ENCODE measurements around the gene MSL3B.
A peak's percentile ranks its signal among the peaks of the same experiment; 100 is the strongest.

Gene MSL3B

DNA sequence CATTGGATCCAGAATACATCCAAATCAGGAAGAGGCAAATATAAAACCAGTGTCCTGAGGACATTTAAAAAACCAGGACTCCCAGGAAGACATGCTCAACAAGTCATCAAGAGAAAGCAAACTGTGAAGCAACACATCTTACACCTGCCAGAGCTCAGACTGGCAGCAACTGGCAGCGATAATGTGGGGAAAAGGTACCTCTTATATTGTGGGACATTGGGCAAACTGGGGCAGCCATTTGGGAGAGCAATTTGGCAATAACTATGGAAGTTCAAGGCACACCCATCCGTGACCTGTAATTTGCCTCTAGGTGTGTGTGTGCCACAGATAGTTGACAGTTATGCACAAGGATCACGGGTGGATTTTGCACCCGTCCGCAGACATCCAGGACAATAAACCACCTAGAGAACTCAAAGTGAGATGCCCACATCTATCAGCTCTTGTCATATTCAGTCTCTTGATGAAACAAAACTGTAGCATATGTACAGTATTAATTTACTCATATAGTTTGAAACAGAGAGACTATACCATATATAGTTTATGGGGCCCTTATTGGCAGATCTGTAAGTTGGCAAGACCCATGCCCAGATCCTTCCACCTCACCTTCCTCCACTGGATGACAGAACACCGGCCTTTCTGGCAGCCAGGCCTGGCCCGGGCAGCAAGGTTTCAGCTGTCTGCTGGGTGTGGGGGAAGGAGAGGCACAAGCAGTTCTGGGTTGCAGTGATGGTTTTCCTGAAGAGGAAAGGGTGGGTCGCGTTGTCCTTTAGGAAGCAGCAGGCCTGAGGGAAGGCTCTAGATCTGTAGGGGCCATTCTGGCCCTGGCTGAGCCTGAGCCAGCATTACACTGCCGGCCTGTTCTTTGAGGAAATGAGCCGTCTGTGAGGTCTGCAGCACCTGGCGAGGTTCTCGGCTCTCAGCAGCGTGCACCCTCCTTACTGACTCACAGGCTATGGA is 32.7 kb downstream of the MSL3B start:
- no peaks in the 10 kb centered on the region for H3K9me3 Mint-ChIP-seq
- peaks cover 3 to 4% of the 10 kb centered on the region in 2 donors for H3K36me3 Mint-ChIP-seq
- no peak overlapping the region for H3K4me3 Mint-ChIP-seq
- H3K4me1 Mint-ChIP-seq: peaks cover 0 to 7% of the 10 kb centered on the region in 2 donors
- H3K27me3 Mint-ChIP-seq: no peaks in the 10 kb centered on the region
- DNase-seq (no peak), ATAC-seq (replicated peaks) (no peak)
- H3K27ac Mint-ChIP-seq: peak overlapping the region; percentile 65

DNA sequence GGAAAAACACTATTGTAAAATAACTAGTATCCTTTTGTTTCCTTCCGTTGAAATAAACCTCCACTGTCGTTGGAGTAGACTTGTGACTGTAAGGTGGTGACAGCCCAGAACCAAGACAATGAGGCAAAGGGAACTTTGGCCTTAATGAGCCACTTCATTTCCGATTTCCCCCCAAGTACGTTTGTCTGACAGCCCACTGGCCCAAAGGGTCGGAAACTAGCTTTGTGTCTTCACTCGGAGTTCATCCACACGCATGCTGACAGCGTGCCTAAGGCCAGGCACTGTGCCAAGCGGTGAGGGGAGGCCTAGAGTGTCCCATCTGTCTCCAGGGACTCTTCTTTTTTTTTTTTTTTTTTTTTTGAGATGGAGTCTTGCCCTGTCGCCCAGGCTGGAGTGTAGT is 34.8 kb downstream of the MSL3B start:
- no peaks in the 10 kb centered on the region for H3K9me3 Mint-ChIP-seq
- peaks cover 0 to 7% of the 10 kb centered on the region in 2 donors for H3K4me1 Mint-ChIP-seq
- ATAC-seq (replicated peaks): no peak
- peaks cover 2 to 4% of the 10 kb centered on the region in 2 donors for H3K36me3 Mint-ChIP-seq
- H3K4me3 Mint-ChIP-seq: no peak overlapping the region
- DNase-seq: no peak
- no peaks in the 10 kb centered on the region for H3K27me3 Mint-ChIP-seq
- H3K27ac Mint-ChIP-seq: no peak overlapping the region

- peak in 1 of 2 donors; percentile 36 for ATAC-seq (replicated peaks)
- peaks cover 0 to 7% of the 10 kb centered on the region in 2 donors for H3K4me1 Mint-ChIP-seq
- H3K9me3 Mint-ChIP-seq: no peaks in the 10 kb centered on the region
- H3K4me3 Mint-ChIP-seq: no peak overlapping the region
- H3K27ac Mint-ChIP-seq: peak overlapping the region; percentile 7
- peaks cover 0 to 4% of the 10 kb centered on the region in 2 donors for H3K36me3 Mint-ChIP-seq
- H3K27me3 Mint-ChIP-seq: no peaks in the 10 kb centered on the region
- DNase-seq: no peak
These were observed 35.3 kb downstream of the MSL3B start for GRCh38 chr2:233832869-233833311.

- Mint-ChIP-seq H3K4me1 (peaks cover 0 to 7% of the 10 kb centered on the region in 2 donors), H3K27me3 (no peaks in the 10 kb centered on the region), H3K9me3 (no peaks in the 10 kb centered on the region), H3K36me3 (peaks cover 0 to 4% of the 10 kb centered on the region in 2 donors), H3K4me3 (no peak overlapping the region), H3K27ac (no peak overlapping the region)
- ATAC-seq (replicated peaks) (no peak), DNase-seq (no peak)
These were observed 35.8 kb downstream of the MSL3B start for GRCh38 chr2:233832414-233832813.

DNA sequence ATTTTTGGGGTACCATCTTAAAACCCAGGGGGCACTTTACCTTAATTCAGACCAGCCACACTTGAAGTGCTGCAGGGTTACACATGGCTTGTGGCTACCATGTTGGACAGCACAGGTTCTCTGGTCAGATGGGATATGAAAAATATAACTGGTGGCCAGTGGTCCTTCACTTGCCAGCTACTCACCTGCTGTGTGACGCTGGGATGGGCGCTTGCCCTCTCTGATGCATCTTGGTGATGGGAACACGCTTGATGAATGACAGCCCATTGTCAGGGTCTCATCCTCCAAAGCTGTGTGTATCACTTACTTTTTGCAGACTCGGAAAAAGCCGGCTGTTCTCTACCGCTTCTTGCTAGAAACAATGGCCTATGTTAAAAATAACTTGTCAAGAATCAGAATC is 36.3 kb downstream of the MSL3B start:
- no peak for DNase-seq
- H3K36me3 Mint-ChIP-seq: peaks cover 0 to 4% of the 10 kb centered on the region in 2 donors
- no peaks in the 10 kb centered on the region for H3K9me3 Mint-ChIP-seq
- no peaks in the 10 kb centered on the region for H3K27me3 Mint-ChIP-seq
- H3K27ac Mint-ChIP-seq: no peak overlapping the region
- ATAC-seq (replicated peaks): no peak
- H3K4me3 Mint-ChIP-seq: no peak overlapping the region
- peaks cover 0 to 7% of the 10 kb centered on the region in 2 donors for H3K4me1 Mint-ChIP-seq

GRCh38 chr2:233831011-233831721 is 37.0 kb downstream of the MSL3B start:
- Mint-ChIP-seq H3K36me3 (peaks cover 0 to 2% of the 10 kb centered on the region in 2 donors), H3K4me3 (no peak overlapping the region), H3K9me3 (peaks cover 0 to under 1% of the 10 kb centered on the region in 2 donors), H3K27ac (peak overlapping the region; percentile 56), H3K27me3 (no peaks in the 10 kb centered on the region), H3K4me1 (peaks cover 0 to 7% of the 10 kb centered on the region in 2 donors)
- DNase-seq (no peak), ATAC-seq (replicated peaks) (peak; percentile 48 to 51)

GRCh38 chr2:233830111-233830802 is 37.9 kb downstream of the MSL3B start:
- peaks cover 0 to 7% of the 10 kb centered on the region in 2 donors for H3K4me1 Mint-ChIP-seq
- H3K9me3 Mint-ChIP-seq: peaks cover 0 to 2% of the 10 kb centered on the region in 2 donors
- H3K27me3 Mint-ChIP-seq: no peaks in the 10 kb centered on the region
- no peaks in the 10 kb centered on the region for H3K36me3 Mint-ChIP-seq
- H3K4me3 Mint-ChIP-seq: no peak overlapping the region
- H3K27ac Mint-ChIP-seq: no peak overlapping the region
- DNase-seq (no peak), ATAC-seq (replicated peaks) (no peak)

- Mint-ChIP-seq H3K36me3 (no peaks in the 10 kb centered on the region), H3K9me3 (peaks cover 0 to 2% of the 10 kb centered on the region in 2 donors), H3K4me3 (no peak overlapping the region), H3K4me1 (peaks cover 0 to 7% of the 10 kb centered on the region in 2 donors), H3K27me3 (no peaks in the 10 kb centered on the region), H3K27ac (no peak overlapping the region)
- ATAC-seq (replicated peaks) (no peak), DNase-seq (no peak)
These were observed 38.7 kb downstream of the MSL3B start for GRCh38 chr2:233829193-233830110.

GRCh38 chr2:233828546-233829192 is 39.5 kb downstream of the MSL3B start:
- Mint-ChIP-seq H3K36me3 (no peaks in the 10 kb centered on the region), H3K27ac (no peak overlapping the region), H3K9me3 (peaks cover 0 to 2% of the 10 kb centered on the region in 2 donors), H3K27me3 (no peaks in the 10 kb centered on the region), H3K4me3 (no peak overlapping the region), H3K4me1 (peaks cover 0 to 7% of the 10 kb centered on the region in 2 donors)
- DNase-seq (no peak), ATAC-seq (replicated peaks) (no peak)

GRCh38 chr2:233824373-233824772 is 43.8 kb downstream of the MSL3B start:
- Mint-ChIP-seq H3K9me3 (peaks cover 0 to 2% of the 10 kb centered on the region in 2 donors), H3K4me3 (no peak overlapping the region), H3K27me3 (no peaks in the 10 kb centered on the region), H3K4me1 (no peaks in the 10 kb centered on the region), H3K27ac (no peak overlapping the region), H3K36me3 (no peaks in the 10 kb centered on the region)
- DNase-seq: no peak
- no peak for ATAC-seq (replicated peaks)

DNA sequence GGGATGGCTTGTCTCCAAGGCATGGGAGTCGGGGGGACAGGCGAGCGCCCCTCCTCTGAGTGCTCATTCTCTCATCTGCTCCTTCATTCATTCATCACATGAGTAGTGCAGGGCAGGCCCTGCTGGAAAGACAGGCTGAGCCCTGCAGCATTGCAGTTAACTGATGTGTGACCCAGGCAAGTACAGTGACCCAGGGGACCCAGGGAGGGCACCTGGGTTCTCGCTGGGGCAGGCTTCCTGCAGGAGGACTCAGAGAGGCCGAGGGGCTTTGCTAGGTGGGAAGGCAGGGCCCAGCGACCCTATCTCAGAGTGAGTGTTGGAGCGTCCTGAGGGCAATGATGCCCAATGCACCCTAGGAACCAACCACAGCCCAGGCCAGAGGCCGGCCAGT is 44.5 kb downstream of the MSL3B start:
- DNase-seq: no peak
- Mint-ChIP-seq H3K36me3 (no peaks in the 10 kb centered on the region), H3K27ac (no peak overlapping the region), H3K27me3 (no peaks in the 10 kb centered on the region), H3K4me3 (no peak overlapping the region), H3K4me1 (no peaks in the 10 kb centered on the region), H3K9me3 (peaks cover 0 to 2% of the 10 kb centered on the region in 2 donors)
- no peak for ATAC-seq (replicated peaks)

DNA sequence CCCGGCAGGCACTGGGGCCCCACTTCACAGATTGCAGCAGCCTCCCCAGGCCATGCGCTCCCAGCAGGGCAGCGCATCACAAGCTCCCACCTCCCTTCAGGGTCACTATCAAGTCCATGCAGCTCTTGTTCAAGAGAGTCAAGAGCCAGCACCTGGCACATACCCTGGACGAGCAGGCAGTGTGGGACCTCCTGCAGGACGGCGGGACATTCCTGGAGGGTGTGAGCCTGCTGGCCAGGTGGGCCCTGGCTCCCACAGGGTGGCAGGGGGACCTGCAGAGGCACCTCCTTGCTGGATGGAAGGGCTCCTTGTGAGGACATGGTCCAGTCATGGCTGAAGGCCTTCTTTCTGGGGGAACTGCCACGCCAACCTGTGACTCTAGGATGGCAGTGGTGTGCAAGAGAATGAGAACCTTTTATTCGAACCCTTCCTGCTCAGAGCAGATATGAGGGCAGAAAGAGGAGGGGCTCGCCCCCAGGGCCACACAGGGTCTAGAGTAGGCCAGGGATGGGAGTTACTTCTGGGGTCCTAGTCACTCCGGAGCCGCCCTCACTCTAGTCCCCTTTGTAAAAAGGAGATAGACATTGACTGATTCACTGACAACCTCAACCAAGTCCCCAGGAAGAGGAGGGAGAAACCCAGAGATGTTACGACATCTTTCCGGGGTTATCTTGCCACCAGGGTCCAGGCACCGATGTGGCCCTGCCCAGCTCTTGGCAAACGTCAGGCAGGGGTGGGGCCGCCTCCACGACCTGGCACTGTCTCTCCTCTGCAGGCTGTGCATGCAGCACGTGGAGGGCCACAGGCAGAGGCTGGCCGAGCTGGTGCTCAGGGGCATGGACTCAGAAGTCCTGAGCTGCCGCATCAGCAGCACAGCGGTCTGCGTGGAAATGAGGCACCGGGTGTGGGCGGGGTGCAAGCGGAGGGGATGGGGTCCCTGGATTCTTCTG is 45.1 kb downstream of the MSL3B start:
- Mint-ChIP-seq H3K36me3 (no peaks in the 10 kb centered on the region), H3K27ac (no peak overlapping the region), H3K27me3 (peaks cover 0 to 2% of the 10 kb centered on the region in 2 donors), H3K9me3 (peaks cover 0 to 2% of the 10 kb centered on the region in 2 donors), H3K4me1 (no peaks in the 10 kb centered on the region), H3K4me3 (no peak overlapping the region)
- DNase-seq (no peak), ATAC-seq (replicated peaks) (no peak)

Data from stimulated activated naive B cell treated with anti-CD40 and anti-IgM and Interleukin-4, amounts not matched to agents 10 μg/mL and 1 μg/mL and 100 μg/mL, for 72 hours (primary cell).